ENCODE measurements around the gene TMEM37. TPM values are rescaled to one million over a fixed set of nuclear protein-coding genes. Genes with fewer than 3 reads are reported as not detected.

Gene TMEM37
- total RNA-seq, 1 experiment from 2014 or later: 2.3 TPM

DNA sequence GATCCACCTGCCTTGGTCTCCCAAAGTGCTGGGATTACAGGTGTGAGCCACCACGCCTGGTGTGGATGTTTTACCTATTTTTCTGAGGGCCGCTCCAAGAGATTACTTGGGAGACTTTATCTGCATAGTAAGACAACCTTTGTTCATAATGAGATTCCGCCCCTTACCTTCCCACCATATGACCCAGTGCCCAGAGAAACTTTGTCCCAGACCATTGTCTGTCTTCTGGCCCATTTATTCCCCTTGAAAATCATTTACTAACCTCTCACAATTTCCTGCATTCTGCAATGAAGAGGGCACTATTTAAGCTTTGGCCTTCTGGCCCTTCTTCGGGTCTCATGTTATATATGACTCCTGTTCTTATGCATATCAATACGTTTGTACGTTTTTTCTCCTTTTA, 13.7 kb upstream of the TMEM37 start:
- ChIA-PET POLR2A (no interaction called here), CTCF (no interaction called here), RAD21 (ENCODE audit: low non-redundant PET in 1 of 2, low total read pairs in 2 of 2, uncharacterized antibody in 2 of 2, unreplicated experiment in 2 of 2) (no interaction called here)
- TF ChIP-seq EZH2 (IDR thresholded peaks at IDR 0.05) (no peak), ZFX (IDR thresholded peaks at IDR 0.05) (no peak), ZNF274 (IDR thresholded peaks at IDR 0.05; ENCODE audit: low read depth, low read length) (no peak), JUND (IDR thresholded peaks at IDR 0.05) (no peak), SRF (IDR thresholded peaks at IDR 0.05; ENCODE audit: low read depth) (no peak), CEBPB (IDR thresholded peaks at IDR 0.05; ENCODE audit: low read depth) (no peak), RAD21 (IDR thresholded peaks at IDR 0.05; ENCODE audit: low read depth) (no peak), FOSL1 (IDR thresholded peaks at IDR 0.05; ENCODE audit: low read depth) (no peak), TCF7L2 (IDR thresholded peaks at IDR 0.05; ENCODE audit: borderline replicate concordance, extremely low read depth, insufficient read depth, insufficient read length) (no peak), POLR2A (IDR thresholded peaks at IDR 0.05; ENCODE audit: borderline replicate concordance, extremely low read depth, insufficient read depth, insufficient read length) (no peak), YY1 (IDR thresholded peaks at IDR 0.05; ENCODE audit: extremely low read depth, insufficient replicate concordance, low read depth, low read length) (no peak), SP1 (IDR thresholded peaks at IDR 0.05; ENCODE audit: low read depth) (no peak)
- TF ChIP-seq, protein P1, sequence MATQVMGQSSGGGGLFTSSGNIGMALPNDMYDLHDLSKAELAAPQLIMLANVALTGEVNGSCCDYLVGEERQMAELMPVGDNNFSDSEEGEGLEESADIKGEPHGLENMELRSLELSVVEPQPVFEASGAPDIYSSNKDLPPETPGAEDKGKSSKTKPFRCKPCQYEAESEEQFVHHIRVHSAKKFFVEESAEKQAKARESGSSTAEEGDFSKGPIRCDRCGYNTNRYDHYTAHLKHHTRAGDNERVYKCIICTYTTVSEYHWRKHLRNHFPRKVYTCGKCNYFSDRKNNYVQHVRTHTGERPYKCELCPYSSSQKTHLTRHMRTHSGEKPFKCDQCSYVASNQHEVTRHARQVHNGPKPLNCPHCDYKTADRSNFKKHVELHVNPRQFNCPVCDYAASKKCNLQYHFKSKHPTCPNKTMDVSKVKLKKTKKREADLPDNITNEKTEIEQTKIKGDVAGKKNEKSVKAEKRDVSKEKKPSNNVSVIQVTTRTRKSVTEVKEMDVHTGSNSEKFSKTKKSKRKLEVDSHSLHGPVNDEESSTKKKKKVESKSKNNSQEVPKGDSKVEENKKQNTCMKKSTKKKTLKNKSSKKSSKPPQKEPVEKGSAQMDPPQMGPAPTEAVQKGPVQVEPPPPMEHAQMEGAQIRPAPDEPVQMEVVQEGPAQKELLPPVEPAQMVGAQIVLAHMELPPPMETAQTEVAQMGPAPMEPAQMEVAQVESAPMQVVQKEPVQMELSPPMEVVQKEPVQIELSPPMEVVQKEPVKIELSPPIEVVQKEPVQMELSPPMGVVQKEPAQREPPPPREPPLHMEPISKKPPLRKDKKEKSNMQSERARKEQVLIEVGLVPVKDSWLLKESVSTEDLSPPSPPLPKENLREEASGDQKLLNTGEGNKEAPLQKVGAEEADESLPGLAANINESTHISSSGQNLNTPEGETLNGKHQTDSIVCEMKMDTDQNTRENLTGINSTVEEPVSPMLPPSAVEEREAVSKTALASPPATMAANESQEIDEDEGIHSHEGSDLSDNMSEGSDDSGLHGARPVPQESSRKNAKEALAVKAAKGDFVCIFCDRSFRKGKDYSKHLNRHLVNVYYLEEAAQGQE (IDR thresholded peaks at IDR 0.05; ENCODE audit: low read depth): no peak
- TF ChIP-seq, protein P2, sequence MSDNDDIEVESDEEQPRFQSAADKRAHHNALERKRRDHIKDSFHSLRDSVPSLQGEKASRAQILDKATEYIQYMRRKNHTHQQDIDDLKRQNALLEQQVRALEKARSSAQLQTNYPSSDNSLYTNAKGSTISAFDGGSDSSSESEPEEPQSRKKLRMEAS (IDR thresholded peaks at IDR 0.05): no peak
- DNase-seq (ENCODE audit: low read depth, low spot score): no peak
- Histone ChIP-seq H3K4me1 (ENCODE audit: control insufficient read depth in 1 of 2, insufficient read depth in 2 of 2, low read length in 2 of 2) (no peaks in the 10 kb centered on the region), H3K9me2 (ENCODE audit: insufficient read depth) (no peaks in the 10 kb centered on the region), H2AFZ (ENCODE audit: low read depth, low read length, poor library complexity, severe bottlenecking) (no peak overlapping the region), H4K20me1 (ENCODE audit: insufficient read depth) (no peaks in the 10 kb centered on the region), H3K27ac (ENCODE audit: low read depth, low read length) (no peak overlapping the region), H3K9ac (ENCODE audit: low read length) (no peak overlapping the region), H3K27me3 (ENCODE audit: insufficient read depth, low read length) (no peaks in the 10 kb centered on the region), H3K79me2 (ENCODE audit: insufficient read depth, low read length) (no peaks in the 10 kb centered on the region), H3K4me3 (replicated peaks in 1 of 2; ENCODE audit: low read depth in 1 of 2, low read length in 2 of 2) (no peak overlapping the region), H3K4me2 (ENCODE audit: low read length) (no peak overlapping the region), H3K36me3 (ENCODE audit: control insufficient read depth in 1 of 2, insufficient read depth in 2 of 2, low read length in 2 of 2) (no peaks in the 10 kb centered on the region), H3K9me3 (ENCODE audit: control insufficient read depth in 1 of 2, insufficient read depth in 1 of 2, low read depth in 1 of 2, low read length in 2 of 2) (peaks cover 3 to 4% of the 10 kb centered on the region in 2 experiments; a peak in 2 of 4 replicates)
- no peak for ATAC-seq
- BruUV-seq (replicated peaks): no TSS peak
- intact Hi-C loops (cut with micrococcal nuclease): no loop called here

Measured in HCT116 (cell line).